ENCODE measurements around the gene RNASET2.

GRCh38 chr6:166906376-166907044, 49.8 kb downstream of the RNASET2 start:
- TF ChIP-seq CTCF (IDR thresholded peaks at IDR 0.05; ENCODE audit: poor library complexity): no peak
- no peak for TF ChIP-seq EZH2phosphoT487 (IDR thresholded peaks at IDR 0.05; ENCODE audit: low read depth, severe bottlenecking, unreplicated experiment)

Data from hepatocyte (in vitro differentiated cells).